A549 (cell line): ENCODE measurements around the gene CDH18. TPM values are rescaled to one million over a fixed set of nuclear protein-coding genes. Genes with fewer than 3 reads are reported as not detected.
A peak's percentile ranks its signal among the peaks of the same experiment; 100 is the strongest.

Experiments
- ATAC-seq, 2 experiments: fragments of 200-7000 bp in 1 of 2; fragments of >200 bp in 1 of 2; cut with Nextera tagmentation in 1 of 2; cut with Tn5 transposase in 1 of 2; 3 replicates each; pipeline versions ENCODE4 v1.8.0 to v1.9.1; 2018 to 2020; ENCODE audit warnings: mild to moderate bottlenecking in 1 of 2, moderate library complexity in 1 of 2
- CTCF ChIA-PET: fragments of 300-600 bp; sonication (Branson Sonifier 250); formaldehyde crosslinking; extraction: SDS; loops from one replicate; lab custom pipeline; 2021; ENCODE audit warnings: antibody characterized with exemption, inconsistent platforms; lab: Yijun Ruan, JAX
- POLR2A ChIA-PET: fragments of 350-600 bp; formaldehyde crosslinking; extraction: SDS; loops from one replicate; lab custom pipeline; 2021; ENCODE audit warnings: antibody characterized with exemption, inconsistent platforms; lab: Yijun Ruan, JAX
- DNase-seq, 2 experiments: peaks; one replicate each; pipeline versions ENCODE4 v3.0.0 to v3.0.0-alpha.2; 2011 to 2016; ENCODE audit warnings: low read depth in 1 of 2, low spot score in 1 of 2
- FAIRE-seq: peaks from 2 replicates; lab custom pipeline; 2011; peaks lifted over from hg19 to GRCh38; lab: Jason Lieb, UNC
- H3K27ac ChIP-seq, 2 experiments: fragments of >200 bp; sonication (Bioruptor Twin); formaldehyde crosslinking; 3 replicates each; pipeline ENCODE4 v1.5.1; 2016 to 2017
- H3K4me1 ChIP-seq: fragments of >200 bp; sonication (Bioruptor Twin); formaldehyde crosslinking; 3 replicates; pipeline ENCODE4 v1.6.1; 2016
- H3K4me2 ChIP-seq: fragments of >200 bp; sonication (Bioruptor Twin); formaldehyde crosslinking; 3 replicates; pipeline ENCODE4 v1.6.1; 2016
- H3K4me3 ChIP-seq: fragments of >200 bp; sonication (Bioruptor Twin); formaldehyde crosslinking; 3 replicates; pipeline ENCODE4 v1.5.1; 2016
- H3K9me3 ChIP-seq: fragments of >200 bp; sonication (Bioruptor Twin); formaldehyde crosslinking; 3 replicates; pipeline ENCODE4 v1.6.1; 2016
- BCL3 ChIP-seq: fragments of >200 bp; sonication (Bioruptor Twin); formaldehyde crosslinking; IDR thresholded peaks from 3 replicates; pipeline ENCODE4 v1.6.1; 2016
- BHLHE40 ChIP-seq: IDR thresholded peaks from 2 replicates; pipeline ENCODE4 v1.6.1; 2012; ENCODE audit warnings: low read depth, low read length, inconsistent platforms
- CBX8 ChIP-seq: fragments of 200-600 bp; sonication (generic); IDR thresholded peaks from 2 replicates; pipeline ENCODE4 v1.6.1; 2016
- CHD2 ChIP-seq: fragments of 150-350 bp; IDR thresholded peaks from 2 replicates; pipeline ENCODE4 v1.6.1; 2014; ENCODE audit warnings: low read length; ENCODE audit not compliant: partially characterized antibody
- ESRRA ChIP-seq: fragments of 150-350 bp; IDR thresholded peaks from 2 replicates; pipeline ENCODE4 v1.6.1; 2014; ENCODE audit warnings: mild to moderate bottlenecking, low read length, borderline replicate concordance
- FOSB ChIP-seq: fragments of 250-450 bp; sonication (Bioruptor Pico); IDR thresholded peaks from 2 replicates; pipeline ENCODE4 v1.5.0; 2020; ENCODE audit warnings: mild to moderate bottlenecking, moderate library complexity
- FOSL2 ChIP-seq, 2 experiments: fragments of 450-650 bp in 1 of 2; fragments of >200 bp in 1 of 2; sonication (Bioruptor Twin) in 1 of 2; formaldehyde crosslinking; IDR thresholded peaks; 2 replicates each; pipeline versions ENCODE4 v1.5.0 to v1.6.1; 2016 to 2020; ENCODE audit warnings: mild to moderate bottlenecking in 1 of 2, moderate library complexity in 1 of 2
- FOXS1 ChIP-seq: fragments of 250-450 bp; sonication (Bioruptor Pico); IDR thresholded peaks from 2 replicates; pipeline ENCODE4 v1.5.0; 2020; ENCODE audit warnings: mild to moderate bottlenecking, moderate library complexity
- GATA3 ChIP-seq: IDR thresholded peaks from 2 replicates; pipeline ENCODE4 v1.6.1; 2012; ENCODE audit warnings: borderline replicate concordance
- HDAC2 ChIP-seq: fragments of 200-600 bp; sonication (generic); IDR thresholded peaks from 2 replicates; pipeline ENCODE4 v1.6.1; 2016
- HEYL ChIP-seq: fragments of 250-450 bp; sonication (Bioruptor Pico); IDR thresholded peaks from 2 replicates; pipeline ENCODE4 v1.8.0; 2021; ENCODE audit warnings: mild to moderate bottlenecking, moderate library complexity
- HOXB13 ChIP-seq: fragments of 250-450 bp; sonication (Bioruptor Pico); IDR thresholded peaks from 2 replicates; pipeline ENCODE4 v1.5.0; 2020; ENCODE audit warnings: low read depth, mild to moderate bottlenecking, moderate library complexity
- JUN ChIP-seq, 2 experiments: fragments of >200 bp; sonication (Bioruptor Twin); formaldehyde crosslinking; IDR thresholded peaks; 2 replicates in 1 of 2; 3 replicates in 1 of 2; pipeline ENCODE4 v1.6.1; 2016 to 2017
- KDM1A ChIP-seq: fragments of 200-600 bp; sonication (generic); IDR thresholded peaks from 2 replicates; pipeline ENCODE4 v1.6.1; 2016; ENCODE audit warnings: low read depth, mild to moderate bottlenecking
- MAX ChIP-seq: IDR thresholded peaks from 2 replicates; pipeline ENCODE4 v1.6.1; 2012
- MYC ChIP-seq: IDR thresholded peaks from 2 replicates; pipeline ENCODE4 v1.6.1; 2012; ENCODE audit warnings: mild to moderate bottlenecking, inconsistent platforms, low read length, improper control_type of control experiment, borderline replicate concordance
- NFE2L2 ChIP-seq: fragments of 150-350 bp; conservative IDR thresholded peaks from 2 replicates; pipeline ENCODE4 v1.6.1; 2014; ENCODE audit warnings: low read length
- RAD21 ChIP-seq, 2 experiments: fragments of >200 bp in 1 of 2; sonication (Bioruptor Twin) in 1 of 2; formaldehyde crosslinking in 1 of 2; IDR thresholded peaks in 1 of 2; conservative IDR thresholded peaks in 1 of 2; 2 replicates in 1 of 2; 3 replicates in 1 of 2; pipeline ENCODE4 v1.6.1; 2012 to 2018; ENCODE audit warnings: inconsistent platforms in 1 of 2
- RARB ChIP-seq: fragments of 250-450 bp; sonication (Bioruptor Pico); IDR thresholded peaks from 2 replicates; pipeline ENCODE4 v1.8.0; 2021; ENCODE audit warnings: mild to moderate bottlenecking, moderate library complexity
- SMC3 ChIP-seq: fragments of >200 bp; sonication (Bioruptor Twin); formaldehyde crosslinking; IDR thresholded peaks from 3 replicates; pipeline ENCODE4 v1.6.1; 2018; ENCODE audit warnings: inconsistent platforms
- SREBF2 ChIP-seq: fragments of 450-650 bp; IDR thresholded peaks from 2 replicates; pipeline ENCODE4 v1.6.1; 2014; ENCODE audit warnings: mild to moderate bottlenecking, moderate library complexity
- TFCP2L1 ChIP-seq: fragments of 250-450 bp; sonication (Bioruptor Pico); IDR thresholded peaks from 2 replicates; pipeline ENCODE4 v1.5.0; 2021; ENCODE audit warnings: mild to moderate bottlenecking
- TP53 ChIP-seq: fragments of 250-450 bp; sonication (Bioruptor Pico); IDR thresholded peaks from 2 replicates; pipeline ENCODE4 v1.5.0; 2021; ENCODE audit warnings: mild to moderate bottlenecking, moderate library complexity
- ZC3H11A ChIP-seq: fragments of 450-650 bp; IDR thresholded peaks from 2 replicates; pipeline ENCODE4 v1.6.1; 2014; ENCODE audit warnings: antibody characterized with exemption, mild to moderate bottlenecking
- ZNF302 ChIP-seq: fragments of 250-450 bp; sonication (Bioruptor Pico); IDR thresholded peaks from 2 replicates; pipeline ENCODE4 v1.9.0; 2021; ENCODE audit warnings: inconsistent platforms, mild to moderate bottlenecking, moderate library complexity
- ZSCAN20 ChIP-seq: fragments of 250-450 bp; sonication (Bioruptor Pico); IDR thresholded peaks from 2 replicates; pipeline ENCODE4 v1.8.0; 2022; ENCODE audit warnings: mild to moderate bottlenecking, moderate library complexity
- WGBS: methylation state at CpG from one replicate; pipeline ENCODE4 v1.1.6; 2017; ENCODE audit errors: missing lambda C conversion rate; 5-methylcytosine and 5-hydroxymethylcytosine counted together
- polyA plus RNA-seq, 4 experiments: library from polyadenylated mRNA; depleted of rRNA in 3 of 4; stranded (reverse); fragments of >200 nt; fragmentation: RNase III in 1 of 4; extraction: RNeasy Plus Mini Kit Qiagen cat#74134 plus additional on column Dnase treatment in 1 of 4; gene quantifications; 2 replicates in 3 of 4; 3 replicates in 1 of 4; pipeline ENCODE4 v1.2.3, GENCODE V29; 2011 to 2017
- TF ChIP-seq, protein P1 (sequence below): fragments of >200 bp; sonication (Bioruptor Twin); formaldehyde crosslinking; IDR thresholded peaks from 3 replicates; pipeline ENCODE4 v1.5.1; 2016

The CDH18 gene
- polyA plus RNA-seq, 2 of the 4 experiments (the other 2 are of a cell fraction): not detected

GRCh38 chr5:19885040-19885824 lies 102.8 kb downstream of the CDH18 start (continued):
- no peak for TF ChIP-seq MAX
- TF ChIP-seq TP53 (CRISPR knock-in tag): no peak
- no peak for TF ChIP-seq CBX8
- TF ChIP-seq HDAC2: no peak
- no peak for TF ChIP-seq SMC3
- TF ChIP-seq JUN (IDR thresholded peaks at IDR 0.05): no peak
- no peak for TF ChIP-seq TFCP2L1 (CRISPR knock-in tag)
- TF ChIP-seq ZSCAN20 (CRISPR knock-in tag): no peak
- TF ChIP-seq RARB (CRISPR knock-in tag): no peak
- TF ChIP-seq, all 56 proteins: peak for 0

- no peak overlapping the region for H3K4me3 ChIP-seq
- H3K4me1 ChIP-seq: no peaks in the 10 kb centered on the region
- WGBS: 4% methylated on average over 1 of the region's 1 CpG
- ATAC-seq (no peak), FAIRE-seq (no peak), DNase-seq (peak in 1 of 2 experiments; percentile 12)
- H3K27ac ChIP-seq: no peak overlapping the region
- H3K9me3 ChIP-seq: no peaks in the 10 kb centered on the region
- no peak for TF ChIP-seq MYC
- TF ChIP-seq GATA3: peak; percentile 69; the same call in 1 of the 2 replicates
- POLR2A ChIA-PET: no interaction called here
- H3K4me2 ChIP-seq: no peak overlapping the region
- CTCF ChIA-PET: no interaction called here
Measured at GRCh38 chr5:19880859-19881436, 107.1 kb downstream of the CDH18 start.

DNA sequence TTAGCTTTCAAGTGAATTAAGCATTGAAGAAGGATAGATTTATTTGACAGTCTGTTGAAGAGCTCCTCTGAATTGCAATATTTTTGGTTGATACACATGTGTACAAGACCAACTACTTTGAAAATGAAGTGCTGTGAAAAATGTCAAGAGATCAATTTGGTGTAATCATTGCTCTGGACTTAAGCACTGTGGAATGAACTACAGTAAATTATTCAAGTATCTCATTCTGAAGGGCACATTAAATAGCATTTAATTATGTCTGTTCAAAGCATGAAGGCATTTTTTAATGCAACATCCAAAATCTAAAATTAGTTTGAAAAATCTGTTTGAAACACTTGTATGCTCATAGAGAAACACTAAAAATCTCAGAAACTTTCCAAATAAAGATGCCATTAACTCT lies 107.5 kb downstream of the CDH18 start:
- CTCF ChIA-PET: no interaction called here

DNA sequence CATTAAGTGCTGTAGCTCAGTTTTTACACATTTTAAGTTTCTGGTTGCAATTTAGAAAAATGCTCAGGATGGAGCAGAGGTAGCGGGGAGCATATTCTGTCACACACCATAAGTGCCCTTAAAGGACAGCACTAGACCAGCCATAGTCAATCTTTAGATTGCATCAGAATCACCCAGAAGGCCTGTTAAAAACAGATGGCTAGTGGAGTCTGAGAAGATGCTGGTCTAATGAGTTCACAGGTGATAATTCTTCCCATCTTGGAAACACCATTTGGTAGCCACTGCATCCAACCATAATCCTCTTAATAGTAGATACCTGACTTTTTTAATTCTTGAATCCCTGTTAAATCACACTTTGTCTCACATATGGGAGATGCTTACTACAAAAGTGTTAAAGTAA lies 113.2 kb downstream of the CDH18 start:
- H3K27ac ChIP-seq: no peak overlapping the region
- no peak for DNase-seq
- ChIA-PET POLR2A (no interaction called here), CTCF (no interaction called here)
- no peak for ATAC-seq
- no peaks in the 10 kb centered on the region for H3K9me3 ChIP-seq
- no peak for FAIRE-seq
- 72% methylated on average over 1 of the region's 1 CpG for WGBS
- H3K4me2 ChIP-seq: no peak overlapping the region
- TF ChIP-seq HEYL: no peak
- TF ChIP-seq ZSCAN20 (CRISPR knock-in tag): no peak
- no peak for TF ChIP-seq FOXS1 (CRISPR knock-in tag)
- TF ChIP-seq, protein P1, sequence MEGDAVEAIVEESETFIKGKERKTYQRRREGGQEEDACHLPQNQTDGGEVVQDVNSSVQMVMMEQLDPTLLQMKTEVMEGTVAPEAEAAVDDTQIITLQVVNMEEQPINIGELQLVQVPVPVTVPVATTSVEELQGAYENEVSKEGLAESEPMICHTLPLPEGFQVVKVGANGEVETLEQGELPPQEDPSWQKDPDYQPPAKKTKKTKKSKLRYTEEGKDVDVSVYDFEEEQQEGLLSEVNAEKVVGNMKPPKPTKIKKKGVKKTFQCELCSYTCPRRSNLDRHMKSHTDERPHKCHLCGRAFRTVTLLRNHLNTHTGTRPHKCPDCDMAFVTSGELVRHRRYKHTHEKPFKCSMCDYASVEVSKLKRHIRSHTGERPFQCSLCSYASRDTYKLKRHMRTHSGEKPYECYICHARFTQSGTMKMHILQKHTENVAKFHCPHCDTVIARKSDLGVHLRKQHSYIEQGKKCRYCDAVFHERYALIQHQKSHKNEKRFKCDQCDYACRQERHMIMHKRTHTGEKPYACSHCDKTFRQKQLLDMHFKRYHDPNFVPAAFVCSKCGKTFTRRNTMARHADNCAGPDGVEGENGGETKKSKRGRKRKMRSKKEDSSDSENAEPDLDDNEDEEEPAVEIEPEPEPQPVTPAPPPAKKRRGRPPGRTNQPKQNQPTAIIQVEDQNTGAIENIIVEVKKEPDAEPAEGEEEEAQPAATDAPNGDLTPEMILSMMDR: no peak
- H3K4me3 ChIP-seq: no peak overlapping the region
- no peaks in the 10 kb centered on the region for H3K4me1 ChIP-seq

More for the DNA sequence above, 107.5 kb downstream of the CDH18 start:
- ATAC-seq (no peak), DNase-seq (no peak), FAIRE-seq (no peak)
- no peak for TF ChIP-seq NFE2L2
- TF ChIP-seq HOXB13 (CRISPR knock-in tag): no peak
- no peak for TF ChIP-seq FOSL2 (IDR thresholded peaks at IDR 0.05)
- no peak for TF ChIP-seq FOSL2 (CRISPR knock-in tag; IDR thresholded peaks at IDR 0.05)
- no peak for TF ChIP-seq CHD2
- TF ChIP-seq BHLHE40: no peak
- no peak for TF ChIP-seq SMC3
- no peak for TF ChIP-seq ZNF302 (CRISPR knock-in tag)
- TF ChIP-seq ESRRA: no peak
- TF ChIP-seq ZC3H11A: no peak
- no peak for TF ChIP-seq RAD21 (conservative IDR thresholded peaks at IDR 0.05 in 1 of 2, IDR thresholded peaks at IDR 0.05 in 1 of 2)
- TF ChIP-seq FOSB (CRISPR knock-in tag): no peak
- no peak for TF ChIP-seq BCL3
- no peak for TF ChIP-seq MYC
- TF ChIP-seq KDM1A: no peak
- no peak for TF ChIP-seq SREBF2
- POLR2A ChIA-PET: no interaction called here
- Histone ChIP-seq H3K4me3 (no peak overlapping the region), H3K4me1 (no peaks in the 10 kb centered on the region), H3K27ac (no peak overlapping the region), H3K4me2 (no peak overlapping the region), H3K9me3 (no peaks in the 10 kb centered on the region)
